H9 (cell line): ENCODE measurements around the gene DCHS2. TPM values are rescaled to one million over a fixed set of nuclear protein-coding genes. Genes with fewer than 3 reads are reported as not detected.

Experiments
- DNase-seq: peaks from one replicate; pipeline ENCODE4 v3.0.0-alpha.2; 2017
- H2AFZ ChIP-seq: one replicate; pipeline ENCODE4 v1.6.1; 2013; ENCODE audit warnings: mild to moderate bottlenecking, low read length, control low read depth, moderate library complexity
- H2AK5ac ChIP-seq: 2 replicates; pipeline ENCODE4 v1.6.1; 2013; ENCODE audit warnings: low read length, control low read depth, mixed read lengths; ENCODE audit not compliant: insufficient read length
- H2BK120ac ChIP-seq: one replicate; pipeline ENCODE4 v1.6.1; 2013; ENCODE audit warnings: low read depth, mild to moderate bottlenecking, low read length, control low read depth, inconsistent platforms; ENCODE audit not compliant: poor library complexity, severe bottlenecking
- H2BK12ac ChIP-seq: 2 replicates; pipeline ENCODE4 v1.6.1; 2013; ENCODE audit warnings: low read length, control low read depth, mixed read lengths, low read depth; ENCODE audit not compliant: insufficient read length
- H2BK15ac ChIP-seq: 2 replicates; pipeline ENCODE4 v1.6.1; 2013; ENCODE audit warnings: low read depth, low read length, control low read depth
- H2BK20ac ChIP-seq: one replicate; pipeline ENCODE4 v1.6.1; 2013; ENCODE audit warnings: low read depth, mild to moderate bottlenecking, low read length, control low read depth, inconsistent platforms; ENCODE audit not compliant: poor library complexity, severe bottlenecking
- H2BK5ac ChIP-seq: 2 replicates; pipeline ENCODE4 v1.6.1; 2013; ENCODE audit warnings: low read length, control low read depth, mixed read lengths; ENCODE audit not compliant: insufficient read length
- H3K14ac ChIP-seq: 2 replicates; pipeline ENCODE4 v1.6.1; 2013; ENCODE audit warnings: low read length, control low read depth; ENCODE audit not compliant: insufficient read depth
- H3K18ac ChIP-seq: 2 replicates; pipeline ENCODE4 v1.6.1; 2013; ENCODE audit warnings: low read depth, mild to moderate bottlenecking, mixed read lengths, low read length, control low read depth; ENCODE audit not compliant: insufficient read length
- H3K23ac ChIP-seq: 2 replicates; pipeline ENCODE4 v1.6.1; 2013; ENCODE audit warnings: low read length, control low read depth, mixed read lengths, low read depth; ENCODE audit not compliant: insufficient read length
- H3K23me2 ChIP-seq: 2 replicates; pipeline ENCODE4 v1.6.1; 2013; ENCODE audit warnings: low read depth, mild to moderate bottlenecking, mixed read lengths, low read length, control low read depth; ENCODE audit not compliant: insufficient read length, poor library complexity, severe bottlenecking
- H3K27ac ChIP-seq: 2 replicates; pipeline ENCODE4 v1.5.1; 2013; ENCODE audit warnings: low read length, control low read depth, mixed read lengths, low read depth; ENCODE audit not compliant: insufficient read length
- H3K27me3 ChIP-seq: 2 replicates; pipeline ENCODE4 v1.6.1; 2013; ENCODE audit warnings: low read length, control low read depth, inconsistent platforms; ENCODE audit not compliant: insufficient read depth
- H3K4ac ChIP-seq: 2 replicates; pipeline ENCODE4 v1.6.1; 2013; ENCODE audit warnings: low read depth, mild to moderate bottlenecking, control low read depth, inconsistent platforms, low read length, moderate library complexity
- H3K4me1 ChIP-seq: 2 replicates; pipeline ENCODE4 v1.6.1; 2013; ENCODE audit warnings: low read length, control low read depth, inconsistent platforms; ENCODE audit not compliant: insufficient read depth
- H3K4me2 ChIP-seq: 2 replicates; pipeline ENCODE4 v1.6.1; 2013; ENCODE audit warnings: low read length, control low read depth, mixed read lengths; ENCODE audit not compliant: insufficient read length, insufficient read depth
- H3K56ac ChIP-seq: 2 replicates; pipeline ENCODE4 v1.6.1; 2013; ENCODE audit warnings: low read depth, mild to moderate bottlenecking, mixed read lengths, low read length, control low read depth; ENCODE audit not compliant: insufficient read length
- H3K79me1 ChIP-seq: 2 replicates; pipeline ENCODE4 v1.6.1; 2013; ENCODE audit warnings: low read depth, mild to moderate bottlenecking, moderate library complexity, low read length, control low read depth, inconsistent platforms; ENCODE audit not compliant: insufficient read depth, poor library complexity, severe bottlenecking
- H3K79me2 ChIP-seq: 2 replicates; pipeline ENCODE4 v1.6.1; 2013; ENCODE audit warnings: low read length, control low read depth, inconsistent platforms; ENCODE audit not compliant: insufficient read depth
- H3K9ac ChIP-seq: 2 replicates; pipeline ENCODE4 v1.6.1; 2013; ENCODE audit warnings: low read length, control low read depth, mixed read lengths; ENCODE audit not compliant: insufficient read length; ENCODE audit errors: extremely low read depth
- H3K9me3 ChIP-seq: one replicate; pipeline ENCODE4 v1.6.1; 2013; ENCODE audit warnings: low read depth, low read length, inconsistent platforms; ENCODE audit not compliant: control insufficient read depth
- H3T11ph ChIP-seq: one replicate; pipeline ENCODE4 v1.6.1; 2013; ENCODE audit warnings: mild to moderate bottlenecking, low read length, control low read depth, inconsistent platforms
- H4K20me1 ChIP-seq: one replicate; pipeline ENCODE4 v1.6.1; 2013; ENCODE audit not compliant: control insufficient read depth, insufficient read length, insufficient read depth
- H4K5ac ChIP-seq: 2 replicates; pipeline ENCODE4 v1.6.1; 2013; ENCODE audit warnings: low read depth, mild to moderate bottlenecking, mixed read lengths, low read length, control low read depth; ENCODE audit not compliant: insufficient read length
- H4K8ac ChIP-seq: replicated peaks from 2 replicates; pipeline ENCODE4 v1.6.1; 2013; ENCODE audit warnings: low read length, control low read depth, mixed read lengths, low read depth; ENCODE audit not compliant: insufficient read length
- H4K91ac ChIP-seq: 2 replicates; pipeline ENCODE4 v1.6.1; 2013; ENCODE audit warnings: low read depth, mild to moderate bottlenecking, moderate library complexity, mixed read lengths, low read length, control low read depth; ENCODE audit not compliant: insufficient read length
- H3K27ac Mint-ChIP-seq, 3 experiments: 2 replicates in 2 of 3; 3 replicates in 1 of 3; pipeline ENCODE4 v1.8.0; 2020 to 2021; ENCODE audit warnings: mixed read lengths in 3 of 3, mild to moderate bottlenecking in 1 of 3, moderate library complexity in 1 of 3
- H3K27me3 Mint-ChIP-seq: 2 replicates; pipeline ENCODE4 v1.8.0; 2021; ENCODE audit warnings: low read depth, mild to moderate bottlenecking, moderate library complexity, mixed read lengths
- H3K36me3 Mint-ChIP-seq, 3 experiments: 2 replicates in 2 of 3; 3 replicates in 1 of 3; pipeline ENCODE4 v1.8.0; 2020 to 2021; ENCODE audit warnings: low read depth in 3 of 3, mixed read lengths in 3 of 3; ENCODE audit not compliant: insufficient read depth in 1 of 3
- H3K4me1 Mint-ChIP-seq, 2 experiments: 2 replicates each; pipeline ENCODE4 v1.8.0; 2020; ENCODE audit warnings: mixed read lengths in 2 of 2
- H3K4me3 Mint-ChIP-seq, 2 experiments: 2 replicates in 1 of 2; 3 replicates in 1 of 2; pipeline ENCODE4 v1.8.0; 2020 to 2021; ENCODE audit warnings: mild to moderate bottlenecking in 2 of 2, mixed read lengths in 2 of 2, moderate library complexity in 1 of 2
- H3K9me3 Mint-ChIP-seq, 2 experiments: 2 replicates in 1 of 2; 3 replicates in 1 of 2; pipeline ENCODE4 v1.8.0; 2020; ENCODE audit warnings: mild to moderate bottlenecking in 2 of 2, mixed read lengths in 2 of 2, moderate library complexity in 1 of 2
- CTCF ChIP-seq: fragments of 200-600 bp; sonication (generic); conservative IDR thresholded peaks from 3 replicates; pipeline ENCODE4 v1.8.0; 2021; ENCODE audit warnings: antibody characterized with exemption, mild to moderate bottlenecking
- WGBS: extraction: QIAGEN DNeasy Blood & Tissue Kit; methylation state at CpG from one replicate; pipeline ENCODE4 v1.1.7; 2013; ENCODE audit warnings: missing lambda C conversion rate, low lambda C conversion rate, mixed read lengths; ENCODE audit not compliant: insufficient read length; ENCODE audit errors: extremely low coverage; 5-methylcytosine and 5-hydroxymethylcytosine counted together
- total RNA-seq: library from RNA; stranded (reverse); gene quantifications from 2 replicates; pipeline ENCODE4 v1.2.1, GENCODE V29; 2021

The DCHS2 gene
- total RNA-seq, 1 experiment from 2014 or later = 0.57 TPM

DNA sequence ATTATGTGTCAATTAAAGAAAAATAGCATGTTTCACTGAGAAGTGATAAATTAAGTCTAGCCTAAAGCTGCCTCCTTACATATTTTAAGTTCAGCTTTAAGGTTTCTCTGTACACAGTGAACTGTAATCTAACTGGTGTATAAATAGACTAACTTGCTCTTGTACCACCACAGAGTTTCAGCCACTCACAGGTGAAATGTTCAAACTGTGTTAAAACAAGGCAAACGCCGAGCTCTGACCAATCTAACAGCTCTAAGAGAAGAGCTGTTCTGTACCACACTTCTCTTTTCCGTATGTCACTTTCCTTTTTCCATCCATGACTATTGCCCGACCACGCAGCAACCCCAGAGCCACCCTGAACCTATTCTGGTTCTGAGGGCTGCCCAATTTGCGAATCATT is 64.5 kb downstream of the DCHS2 start:
- H3K79me1 ChIP-seq = no peaks in the 10 kb centered on the region
- H2AK5ac ChIP-seq = no peak overlapping the region
- H3K56ac ChIP-seq = no peak overlapping the region
- Mint-ChIP-seq H3K9me3 (no peaks in the 10 kb centered on the region; a peak in 1 of 5 replicates), H3K27ac (no peak overlapping the region), H3K27me3 (peaks cover 8% of the 10 kb centered on the region), H3K4me3 (no peak overlapping the region), H3K4me1 (no peaks in the 10 kb centered on the region), H3K36me3 (no peaks in the 10 kb centered on the region)
- no peak overlapping the region for H3K18ac ChIP-seq
- no peak overlapping the region for H3K23ac ChIP-seq
- H2AFZ ChIP-seq = no peak overlapping the region
- no peak overlapping the region for H2BK12ac ChIP-seq
- H4K20me1 ChIP-seq = no peaks in the 10 kb centered on the region
- H3K79me2 ChIP-seq = no peaks in the 10 kb centered on the region
- no peak overlapping the region for H2BK120ac ChIP-seq
- H3K27me3 ChIP-seq = no peaks in the 10 kb centered on the region
- no peak overlapping the region for H2BK15ac ChIP-seq
- no peak overlapping the region for H3T11ph ChIP-seq
- H3K23me2 ChIP-seq = no peaks in the 10 kb centered on the region
- DNase-seq = no peak
- no peak overlapping the region for H4K8ac ChIP-seq
- no peak overlapping the region for H3K4ac ChIP-seq
- H3K4me1 ChIP-seq = no peaks in the 10 kb centered on the region
- H4K5ac ChIP-seq = no peak overlapping the region
- no CpG with 5 or more reads among the region's 6 CpGs for WGBS
- no peaks in the 10 kb centered on the region for H3K9me3 ChIP-seq
- no peak overlapping the region for H2BK20ac ChIP-seq
- no peak overlapping the region for H3K4me2 ChIP-seq
- no peak overlapping the region for H3K27ac ChIP-seq
- no peak overlapping the region for H4K91ac ChIP-seq
- no peak overlapping the region for H2BK5ac ChIP-seq
- TF ChIP-seq CTCF = no peak
- no peak overlapping the region for H3K14ac ChIP-seq
- H3K9ac ChIP-seq = no peak overlapping the region
